CD14-positive monocyte (primary cell): ENCODE results near the gene ZDHHC24. TPM values are rescaled to one million over a fixed set of nuclear protein-coding genes. Genes with fewer than 3 reads are reported as not detected.

Source experiments
- DNase-seq, 3 donors: peaks; one replicate each; pipeline ENCODE4 v3.0.0-alpha.2; 2011 to 2022
- H2AFZ ChIP-seq: 2 replicates; pipeline ENCODE4 v1.6.0; 2012; ENCODE audit warnings: mild to moderate bottlenecking, low read depth, low read length, inconsistent platforms; ENCODE audit not compliant: insufficient read depth, poor library complexity, severe bottlenecking
- H3K27ac ChIP-seq, 2 donors: 1 replicate in 1 of 2; 2 replicates in 1 of 2; pipeline ENCODE4 v1.5.1; 2012 to 2013; ENCODE audit warnings: low read length in 2 of 2, control low read depth in 1 of 2, inconsistent platforms in 1 of 2, low read depth in 1 of 2, mild to moderate bottlenecking in 1 of 2
- H3K27me3 ChIP-seq, 2 donors: one replicate each; pipeline versions ENCODE4 v1.6.0 to v1.6.1; 2011 to 2013; ENCODE audit warnings: low read length in 2 of 2; ENCODE audit not compliant: control insufficient read depth in 2 of 2, insufficient read depth in 2 of 2
- H3K36me3 ChIP-seq, 2 donors: replicated peaks in 1 of 2; 1 replicate in 1 of 2; 2 replicates in 1 of 2; pipeline versions ENCODE4 v1.5.1 to v1.6.1; 2012 to 2013; ENCODE audit warnings: low read length in 2 of 2, control low read depth in 1 of 2, inconsistent platforms in 1 of 2, mild to moderate bottlenecking in 1 of 2; ENCODE audit not compliant: insufficient read depth in 2 of 2, control insufficient read depth in 1 of 2
- H3K4me1 ChIP-seq, 2 donors: 1 replicate in 1 of 2; 2 replicates in 1 of 2; pipeline versions ENCODE4 v1.5.1 to v1.6.1; 2012 to 2013; ENCODE audit warnings: low read length in 2 of 2, control low read depth in 1 of 2, inconsistent platforms in 1 of 2, mild to moderate bottlenecking in 1 of 2, moderate library complexity in 1 of 2; ENCODE audit not compliant: insufficient read depth in 2 of 2, control insufficient read depth in 1 of 2
- H3K4me2 ChIP-seq: replicated peaks from 2 replicates; pipeline ENCODE3; 2012; ENCODE audit warnings: low read length, moderate library complexity, mild to moderate bottlenecking; ENCODE audit not compliant: poor library complexity, severe bottlenecking; ENCODE audit errors: extremely low read depth
- H3K4me3 ChIP-seq, 3 experiments: fragments of 200-600 bp in 1 of 3; sonication (generic) in 1 of 3; replicated peaks in 1 of 3; 1 replicate in 2 of 3; 2 replicates in 1 of 3; pipeline ENCODE4 v1.5.1; 2011 to 2013; ENCODE audit warnings: low read length in 3 of 3, mild to moderate bottlenecking in 3 of 3, control low read depth in 2 of 3, low read depth in 2 of 3, inconsistent platforms in 1 of 3, moderate library complexity in 1 of 3
- H3K79me2 ChIP-seq: 2 replicates; pipeline ENCODE4 v1.6.0; 2012; ENCODE audit warnings: mild to moderate bottlenecking, control low read depth, inconsistent platforms, low read length, moderate library complexity; ENCODE audit not compliant: insufficient read depth
- H3K9ac ChIP-seq: 2 replicates; pipeline ENCODE4 v1.6.0; 2017; ENCODE audit warnings: low read length, mild to moderate bottlenecking; ENCODE audit not compliant: insufficient read depth, poor library complexity, severe bottlenecking
- H3K9me3 ChIP-seq, 2 donors: replicated peaks in 1 of 2; 1 replicate in 1 of 2; 2 replicates in 1 of 2; pipeline versions ENCODE4 v1.5.1 to v1.6.1; 2012 to 2013; ENCODE audit warnings: low read length in 2 of 2, control low read depth in 1 of 2; ENCODE audit not compliant: control insufficient read depth in 1 of 2, insufficient read depth in 1 of 2
- H4K20me1 ChIP-seq: 2 replicates; pipeline ENCODE4 v1.6.0; 2012; ENCODE audit warnings: mild to moderate bottlenecking, low read length, control low read depth, moderate library complexity; ENCODE audit not compliant: insufficient read depth
- H3K27ac Mint-ChIP-seq, 7 donors: one replicate each; pipeline ENCODE4 v1.8.0; 2020; ENCODE audit warnings: mild to moderate bottlenecking in 7 of 7, mixed read lengths in 7 of 7, moderate library complexity in 6 of 7, inconsistent platforms in 2 of 7
- H3K27me3 Mint-ChIP-seq, 3 donors: one replicate each; pipeline ENCODE4 v1.8.0; 2021 to 2022; ENCODE audit warnings: low read depth in 3 of 3, mild to moderate bottlenecking in 3 of 3, mixed read lengths in 3 of 3, moderate library complexity in 3 of 3, inconsistent platforms in 1 of 3
- H3K36me3 Mint-ChIP-seq, 2 donors: one replicate each; pipeline ENCODE4 v1.8.0; 2020; ENCODE audit warnings: mixed read lengths in 2 of 2, inconsistent platforms in 1 of 2, mild to moderate bottlenecking in 1 of 2
- H3K4me1 Mint-ChIP-seq: one replicate; pipeline ENCODE4 v1.8.0; 2020; ENCODE audit warnings: mild to moderate bottlenecking, mixed read lengths
- H3K4me3 Mint-ChIP-seq, 2 donors: one replicate each; pipeline ENCODE4 v1.8.0; 2020; ENCODE audit warnings: mild to moderate bottlenecking in 2 of 2, mixed read lengths in 2 of 2, moderate library complexity in 1 of 2
- H3K9me3 Mint-ChIP-seq, 7 donors: one replicate each; pipeline ENCODE4 v1.8.0; 2020 to 2022; ENCODE audit warnings: mixed read lengths in 7 of 7, mild to moderate bottlenecking in 6 of 7, moderate library complexity in 6 of 7, inconsistent platforms in 2 of 7
- CTCF ChIP-seq: fragments of 200-600 bp; IDR thresholded peaks from one replicate; pipeline ENCODE4 v1.8.0; 2022; ENCODE audit warnings: antibody characterized with exemption, mild to moderate bottlenecking
- WGBS: methylation state at CpG from one replicate; pipeline ENCODE4 v1.1.5; 2013; ENCODE audit warnings: missing lambda C conversion rate; ENCODE audit not compliant: insufficient coverage; 5-methylcytosine and 5-hydroxymethylcytosine counted together
- intact Hi-C, 2 donors: fragments of 100-400 bp; cut with micrococcal nuclease; formaldehyde crosslinking; loops; one replicate each; pipeline versions ENCODE4 v1.15.0 to v1.15.1; 2023
- polyA plus RNA-seq, 3 donors: library from polyadenylated mRNA; depleted of rRNA in 1 of 3; unstranded in 2 of 3; stranded (reverse) in 1 of 3; fragments of 300-500 nt in 2 of 3; fragments of >200 nt in 1 of 3; fragmentation: Illumina TruSeq in 2 of 3; gene quantifications; 1 replicate in 2 of 3; 2 replicates in 1 of 3; pipeline ENCODE4 v1.2.3, GENCODE V29; 2012 to 2021

ZDHHC24 gene
- polyA plus RNA-seq, 3 donors = 10.9 to 14.0 (median 11.9) TPM

GRCh38 chr11:66497206-66497605 is 48.6 kb downstream of the ZDHHC24 start:
- Histone ChIP-seq H3K36me3 (peaks cover 55 to 78% of the 10 kb centered on the region in 2 donors), H3K27me3 (no peaks in the 10 kb centered on the region), H3K4me3 (no peak overlapping the region), H3K9ac (no peak overlapping the region), H3K79me2 (no peaks in the 10 kb centered on the region), H4K20me1 (no peaks in the 10 kb centered on the region), H3K4me1 (no peaks in the 10 kb centered on the region), H3K9me3 (no peaks in the 10 kb centered on the region), H3K27ac (no peak overlapping the region), H3K4me2 (no peak overlapping the region), H2AFZ (no peak overlapping the region)
- WGBS = 96% methylated on average over 13 of the region's 16 CpGs
- H3K27ac Mint-ChIP-seq = no peak overlapping the region
- peaks cover 0 to 5% (median 0%) of the 10 kb centered on the region in 3 donors for H3K27me3 Mint-ChIP-seq
- intact Hi-C loops = no loop called here
- no peaks in the 10 kb centered on the region for H3K9me3 Mint-ChIP-seq
- DNase-seq = no peak
- no peak overlapping the region for H3K4me3 Mint-ChIP-seq
- TF ChIP-seq CTCF = no peak
- H3K36me3 Mint-ChIP-seq = peaks cover 51 to 79% of the 10 kb centered on the region in 2 donors
- no peaks in the 10 kb centered on the region for H3K4me1 Mint-ChIP-seq

DNA sequence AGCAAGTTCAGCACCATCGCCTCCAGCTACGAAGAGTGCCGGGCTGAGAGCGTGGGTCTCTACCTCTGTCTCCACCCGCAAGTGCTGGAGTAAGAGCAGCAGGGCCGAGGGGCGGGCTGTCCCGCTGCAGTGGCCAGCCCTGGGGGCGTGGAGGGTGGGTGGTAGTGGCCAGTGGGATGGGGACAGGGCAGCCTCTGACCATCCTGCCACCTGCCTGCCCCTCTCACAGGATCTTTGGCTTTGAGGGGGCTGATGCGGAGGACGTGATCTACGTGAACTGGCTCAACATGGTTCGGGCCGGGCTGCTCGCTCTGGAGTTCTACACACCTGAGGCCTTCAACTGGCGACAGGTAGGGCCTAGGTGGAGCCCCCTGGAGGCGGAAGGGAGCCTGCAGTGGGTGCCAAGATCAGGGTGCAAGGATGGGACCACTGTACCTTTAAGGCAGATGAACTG is 50.4 kb downstream of the ZDHHC24 start:
- Mint-ChIP-seq H3K27ac (no peak overlapping the region), H3K27me3 (peaks cover 0 to 5% (median 0%) of the 10 kb centered on the region in 3 donors), H3K4me3 (no peak overlapping the region), H3K4me1 (no peaks in the 10 kb centered on the region), H3K9me3 (no peaks in the 10 kb centered on the region), H3K36me3 (peaks cover 54 to 83% of the 10 kb centered on the region in 2 donors)
- DNase-seq = no peak
- Histone ChIP-seq H3K9me3 (no peaks in the 10 kb centered on the region), H3K4me3 (no peak overlapping the region), H3K79me2 (no peaks in the 10 kb centered on the region), H3K4me2 (no peak overlapping the region), H2AFZ (no peak overlapping the region), H4K20me1 (no peaks in the 10 kb centered on the region), H3K36me3 (peaks cover 57 to 92% of the 10 kb centered on the region in 2 donors), H3K27me3 (no peaks in the 10 kb centered on the region), H3K9ac (no peak overlapping the region), H3K27ac (no peak overlapping the region), H3K4me1 (no peaks in the 10 kb centered on the region)
- intact Hi-C loops = no loop called here
- TF ChIP-seq CTCF = peak; percentile 16
- WGBS = 96% methylated on average over 17 of the region's 17 CpGs
